GM06990 (cell line): ENCODE measurements around the gene MUC5AC.

Source experiments
- DNase-seq: peaks from one replicate; pipeline ENCODE4 v3.0.0-alpha.2; 2011; ENCODE audit not compliant: insufficient read length; ENCODE audit errors: extremely low read depth
- H3K27me3 ChIP-seq: replicated peaks from 2 replicates; pipeline ENCODE4 v1.6.0; 2011; ENCODE audit warnings: low read length; ENCODE audit not compliant: control insufficient read depth, insufficient read depth
- H3K36me3 ChIP-seq: 2 replicates; pipeline ENCODE4 v1.5.1; 2011; ENCODE audit warnings: low read length; ENCODE audit not compliant: control insufficient read depth, insufficient read depth
- H3K4me3 ChIP-seq: replicated peaks from 2 replicates; pipeline ENCODE4 v1.5.1; 2011; ENCODE audit warnings: low read depth, mild to moderate bottlenecking, control low read depth, low read length
- CTCF ChIP-seq: IDR thresholded peaks from 2 replicates; pipeline ENCODE4 v1.5.1; 2011; ENCODE audit warnings: low read length, control low read depth, mild to moderate bottlenecking, inconsistent platforms; ENCODE audit not compliant: insufficient read depth, poor library complexity, severe bottlenecking

The MUC5AC gene

GRCh38 chr11:1129611-1130160, 28.1 kb upstream of the MUC5AC start:
- no peak overlapping the region for H3K4me3 ChIP-seq
- DNase-seq, result no peak

GRCh38 chr11:1130276-1131032, 27.3 kb upstream of the MUC5AC start:
- no peak for TF ChIP-seq CTCF
- Histone ChIP-seq H3K27me3 (no peaks in the 10 kb centered on the region), H3K36me3 (no peaks in the 10 kb centered on the region), H3K4me3 (no peak overlapping the region)
- DNase-seq, result no peak

More at GRCh38 chr11:1129611-1130160, 28.1 kb upstream of the MUC5AC start:
- no peaks in the 10 kb centered on the region for H3K27me3 ChIP-seq
- TF ChIP-seq CTCF, result no peak
- no peaks in the 10 kb centered on the region for H3K36me3 ChIP-seq

- no peak overlapping the region for H3K4me3 ChIP-seq
- H3K36me3 ChIP-seq, result no peaks in the 10 kb centered on the region
- no peaks in the 10 kb centered on the region for H3K27me3 ChIP-seq
- TF ChIP-seq CTCF, result peak; percentile 10
- DNase-seq, result no peak
Observed at GRCh38 chr11:1131033-1131911, 26.5 kb upstream of the MUC5AC start.

GRCh38 chr11:1134848-1135445, 22.8 kb upstream of the MUC5AC start:
- no peak for DNase-seq
- Histone ChIP-seq H3K36me3 (no peaks in the 10 kb centered on the region), H3K4me3 (no peak overlapping the region), H3K27me3 (no peaks in the 10 kb centered on the region; the same call in 1 of the 2 replicates)
- TF ChIP-seq CTCF, result no peak

- no peak for DNase-seq
- H3K36me3 ChIP-seq, result no peaks in the 10 kb centered on the region
- no peak overlapping the region for H3K4me3 ChIP-seq
- no peak for TF ChIP-seq CTCF
- no peaks in the 10 kb centered on the region; the same call in 1 of the 2 replicates for H3K27me3 ChIP-seq
Observed at GRCh38 chr11:1138097-1138496, 19.7 kb upstream of the MUC5AC start.
